ENCODE data around the gene LANCL3.

DNA sequence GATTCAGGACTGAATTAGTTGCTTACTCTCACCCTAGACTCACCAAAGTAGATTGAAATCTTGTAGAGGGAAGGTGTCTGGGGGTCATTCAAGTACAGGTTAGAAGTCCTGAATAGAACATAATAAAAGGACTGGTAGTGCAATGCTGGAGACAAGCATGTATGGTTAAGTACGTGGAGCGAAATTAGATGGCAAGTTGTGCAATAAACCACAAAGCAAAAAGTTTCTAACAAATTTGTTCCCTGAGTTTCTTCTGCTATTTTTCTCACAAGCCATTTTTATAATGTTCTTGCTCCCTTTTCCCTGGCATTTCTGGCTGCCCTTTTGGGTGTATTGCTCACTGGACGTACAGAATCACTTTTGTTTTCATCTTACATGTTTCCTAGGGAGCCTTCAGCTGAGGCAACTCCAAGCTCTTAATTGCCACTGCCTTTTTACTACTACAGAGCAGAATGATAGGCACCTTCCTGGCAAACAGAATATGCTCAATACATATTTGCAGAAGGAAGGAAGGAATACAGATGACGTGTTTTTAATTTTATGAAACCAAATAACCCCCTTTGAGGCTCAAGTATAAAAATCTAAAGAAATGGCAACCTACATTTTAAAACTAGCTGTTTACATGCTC, 23.4 kb downstream of the LANCL3 start:
- TF ChIP-seq CTCF (IDR thresholded peaks at IDR 0.05) (no peak), POLR2A (IDR thresholded peaks at IDR 0.05) (no peak)
